Natural killer cell (primary cell): ENCODE results near the gene MYO16. TPM values are rescaled to one million over a fixed set of nuclear protein-coding genes. Genes with fewer than 3 reads are reported as not detected.

ENCODE experiments used
- ATAC-seq, 3 donors: fragments of 150-1000 bp in 2 of 3; fragments of 200-7000 bp in 1 of 3; cut with Tn5 transposase; 1 replicate in 1 of 3; 2 replicates in 2 of 3; pipeline ENCODE4 v1.10.0; 2021; ENCODE audit warnings: mild to moderate bottlenecking in 2 of 3, moderate library complexity in 2 of 3
- DNase-seq, 2 donors: peaks; one replicate each; pipeline versions ENCODE4 v3.0.0 to v3.0.0-alpha.2; 2013 to 2021; ENCODE audit warnings: mixed read lengths in 1 of 2
- H3K27ac ChIP-seq: one replicate; pipeline ENCODE4 v1.5.1; 2013; ENCODE audit warnings: mild to moderate bottlenecking, low read length
- H3K27me3 ChIP-seq: one replicate; pipeline ENCODE4 v1.6.1; 2013; ENCODE audit warnings: low read length; ENCODE audit not compliant: control insufficient read depth, insufficient read depth
- H3K36me3 ChIP-seq: one replicate; pipeline ENCODE4 v1.6.1; 2013; ENCODE audit warnings: low read length; ENCODE audit not compliant: control insufficient read depth, insufficient read depth
- H3K4me1 ChIP-seq: one replicate; pipeline ENCODE4 v1.6.1; 2013; ENCODE audit warnings: low read length; ENCODE audit not compliant: control insufficient read depth, insufficient read depth
- H3K4me3 ChIP-seq: one replicate; pipeline ENCODE4 v1.5.1; 2013; ENCODE audit warnings: low read length
- H3K9me3 ChIP-seq: one replicate; pipeline ENCODE4 v1.6.1; 2013; ENCODE audit warnings: low read length; ENCODE audit not compliant: control insufficient read depth, insufficient read depth
- H3K27ac Mint-ChIP-seq, 2 donors: one replicate each; pipeline ENCODE4 v1.8.0; 2022; ENCODE audit warnings: mild to moderate bottlenecking in 2 of 2, mixed read lengths in 2 of 2, moderate library complexity in 1 of 2
- H3K27me3 Mint-ChIP-seq, 2 donors: one replicate each; pipeline ENCODE4 v1.8.0; 2022; ENCODE audit warnings: low read depth in 2 of 2, mixed read lengths in 2 of 2
- H3K36me3 Mint-ChIP-seq: one replicate; pipeline ENCODE4 v1.8.0; 2022; ENCODE audit warnings: mixed read lengths
- H3K4me1 Mint-ChIP-seq, 2 donors: one replicate each; pipeline ENCODE4 v1.8.0; 2022; ENCODE audit warnings: mixed read lengths in 2 of 2
- H3K4me3 Mint-ChIP-seq: one replicate; pipeline ENCODE4 v1.8.0; 2022; ENCODE audit warnings: mild to moderate bottlenecking, moderate library complexity, mixed read lengths
- H3K9me3 Mint-ChIP-seq, 2 donors: one replicate each; pipeline ENCODE4 v1.8.0; 2022; ENCODE audit warnings: mixed read lengths in 2 of 2
- WGBS: methylation state at CpG from one replicate; pipeline ENCODE4 v1.1.7; 2013; ENCODE audit warnings: missing lambda C conversion rate; ENCODE audit not compliant: insufficient coverage; 5-methylcytosine and 5-hydroxymethylcytosine counted together
- intact Hi-C: fragments of 100-400 bp; cut with micrococcal nuclease; formaldehyde crosslinking; loops from one replicate; pipeline ENCODE4 v1.14.2; 2022
- total RNA-seq, 4 donors: library from RNA; stranded (reverse); fragments of 120-200 nt in 1 of 4; gene quantifications; one replicate each; pipeline versions ENCODE4 v1.2.3 to v1.2.4, GENCODE V29; 2013 to 2022
- TF ChIP-seq, protein P1 (sequence below): fragments of 200-600 bp; IDR thresholded peaks from one replicate; pipeline ENCODE4 v1.8.0; 2022; ENCODE audit warnings: antibody characterized with exemption

Gene MYO16
- total RNA-seq, 3 donors from 2014 or later (not counting 1 experiment from before 2014, with no cell fraction given): 0.28 TPM; not detected in 2

DNA sequence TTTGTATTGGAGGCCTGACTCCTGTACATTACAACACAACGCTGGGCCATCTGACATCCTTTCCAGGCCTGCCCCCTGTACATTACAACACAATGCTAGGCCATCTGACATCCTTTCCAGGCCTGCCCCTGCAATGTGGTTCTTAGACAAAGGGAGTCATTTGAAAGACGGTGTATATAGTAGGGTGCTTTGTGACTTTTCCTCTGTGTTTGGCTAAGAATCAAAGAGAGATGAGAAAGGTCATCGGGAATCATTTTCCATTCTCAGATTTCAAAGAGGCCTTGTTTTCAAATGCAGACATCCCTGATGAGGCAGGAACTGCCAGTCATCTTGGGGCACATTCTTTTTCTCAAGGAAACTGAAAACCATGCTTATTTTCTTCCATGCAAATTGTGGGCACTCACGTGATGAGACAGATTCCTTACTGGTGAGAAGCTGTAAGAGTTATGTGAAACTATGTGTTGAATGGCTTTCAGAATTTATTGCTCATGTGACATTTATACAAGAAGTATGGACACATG, 551.6 kb downstream of the MYO16 start:
- Histone ChIP-seq H3K27ac (no peak overlapping the region), H3K27me3 (no peaks in the 10 kb centered on the region), H3K4me1 (no peaks in the 10 kb centered on the region), H3K36me3 (no peaks in the 10 kb centered on the region), H3K4me3 (no peak overlapping the region), H3K9me3 (no peaks in the 10 kb centered on the region)
- intact Hi-C loops: no loop called here
- no peak overlapping the region for H3K4me3 Mint-ChIP-seq
- DNase-seq: no peak
- H3K36me3 Mint-ChIP-seq: no peaks in the 10 kb centered on the region
- 88% methylated on average over 4 of the region's 4 CpGs for WGBS
- no peaks in the 10 kb centered on the region for H3K4me1 Mint-ChIP-seq
- no peak for ATAC-seq
- peaks cover 0 to 6% of the 10 kb centered on the region in 2 donors for H3K27me3 Mint-ChIP-seq
- H3K9me3 Mint-ChIP-seq: no peaks in the 10 kb centered on the region
- H3K27ac Mint-ChIP-seq: no peak overlapping the region
- TF ChIP-seq, protein P1, sequence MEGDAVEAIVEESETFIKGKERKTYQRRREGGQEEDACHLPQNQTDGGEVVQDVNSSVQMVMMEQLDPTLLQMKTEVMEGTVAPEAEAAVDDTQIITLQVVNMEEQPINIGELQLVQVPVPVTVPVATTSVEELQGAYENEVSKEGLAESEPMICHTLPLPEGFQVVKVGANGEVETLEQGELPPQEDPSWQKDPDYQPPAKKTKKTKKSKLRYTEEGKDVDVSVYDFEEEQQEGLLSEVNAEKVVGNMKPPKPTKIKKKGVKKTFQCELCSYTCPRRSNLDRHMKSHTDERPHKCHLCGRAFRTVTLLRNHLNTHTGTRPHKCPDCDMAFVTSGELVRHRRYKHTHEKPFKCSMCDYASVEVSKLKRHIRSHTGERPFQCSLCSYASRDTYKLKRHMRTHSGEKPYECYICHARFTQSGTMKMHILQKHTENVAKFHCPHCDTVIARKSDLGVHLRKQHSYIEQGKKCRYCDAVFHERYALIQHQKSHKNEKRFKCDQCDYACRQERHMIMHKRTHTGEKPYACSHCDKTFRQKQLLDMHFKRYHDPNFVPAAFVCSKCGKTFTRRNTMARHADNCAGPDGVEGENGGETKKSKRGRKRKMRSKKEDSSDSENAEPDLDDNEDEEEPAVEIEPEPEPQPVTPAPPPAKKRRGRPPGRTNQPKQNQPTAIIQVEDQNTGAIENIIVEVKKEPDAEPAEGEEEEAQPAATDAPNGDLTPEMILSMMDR: no peak

DNA sequence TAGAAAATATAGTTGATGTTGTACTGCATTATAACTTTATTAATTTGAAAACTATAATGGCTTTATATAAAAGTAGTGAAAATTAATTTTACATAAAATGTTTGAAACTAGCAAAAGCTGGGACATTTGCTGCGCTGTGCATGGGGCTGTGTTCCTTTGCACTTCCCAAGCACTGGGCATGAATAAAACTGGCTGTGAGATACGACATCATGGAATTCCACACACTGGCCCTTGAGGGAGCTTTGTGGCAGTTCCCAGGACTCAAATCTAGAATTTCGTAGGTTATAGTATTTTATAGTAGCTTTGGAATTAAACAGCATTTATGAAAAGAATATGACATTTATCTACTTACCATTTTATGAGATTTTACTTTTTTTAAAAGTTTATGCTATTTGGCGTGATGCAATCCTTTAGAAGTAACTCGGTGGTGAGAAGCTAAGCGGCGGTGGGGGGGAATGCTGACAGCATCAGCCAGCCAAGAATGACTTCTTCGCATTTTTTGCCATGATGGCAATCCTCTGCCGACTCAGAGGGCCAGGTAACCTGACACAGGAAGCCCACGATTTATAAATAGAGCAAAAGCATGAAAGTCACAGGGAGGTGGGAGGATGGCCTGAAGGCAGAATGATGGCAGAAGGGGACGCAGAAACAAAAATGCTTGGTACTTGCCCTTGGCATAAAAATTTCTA, 553.5 kb downstream of the MYO16 start:
- Histone ChIP-seq H3K36me3 (no peaks in the 10 kb centered on the region), H3K4me1 (no peaks in the 10 kb centered on the region), H3K9me3 (no peaks in the 10 kb centered on the region), H3K27ac (no peak overlapping the region), H3K27me3 (no peaks in the 10 kb centered on the region), H3K4me3 (no peak overlapping the region)
- no peaks in the 10 kb centered on the region for H3K9me3 Mint-ChIP-seq
- H3K4me1 Mint-ChIP-seq: no peaks in the 10 kb centered on the region
- H3K27ac Mint-ChIP-seq: no peak overlapping the region
- no peaks in the 10 kb centered on the region for H3K36me3 Mint-ChIP-seq
- H3K27me3 Mint-ChIP-seq: peaks cover 9 to 13% of the 10 kb centered on the region in 2 donors
- TF ChIP-seq, protein P1: no peak
- no peak overlapping the region for H3K4me3 Mint-ChIP-seq
- intact Hi-C loops: no loop called here
- ATAC-seq (no peak), DNase-seq (no peak)
- 75% methylated on average over 10 of the region's 11 CpGs for WGBS

DNA sequence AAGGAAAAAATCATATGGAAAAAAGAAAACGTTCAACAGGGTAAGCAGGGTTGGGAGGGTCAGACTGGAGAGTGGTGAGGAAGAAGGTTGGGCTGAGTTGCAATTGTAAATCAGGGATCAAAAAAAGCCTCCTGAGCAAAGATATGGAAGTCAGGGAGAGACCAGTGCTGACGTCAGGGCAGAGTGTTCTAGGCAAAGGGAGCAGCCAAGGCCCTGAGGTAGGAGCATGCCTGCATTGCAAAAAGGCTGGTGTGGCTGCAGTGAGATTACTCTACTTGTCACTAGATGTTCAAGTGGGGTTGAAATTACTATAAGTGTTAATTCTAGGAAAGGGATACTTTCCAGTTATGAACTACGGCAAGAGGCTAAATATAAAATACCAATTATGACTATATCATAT, 562.0 kb downstream of the MYO16 start:
- Mint-ChIP-seq H3K9me3 (no peaks in the 10 kb centered on the region), H3K27ac (no peak overlapping the region), H3K4me3 (no peak overlapping the region), H3K27me3 (peaks cover 14 to 40% of the 10 kb centered on the region in 2 donors), H3K36me3 (no peaks in the 10 kb centered on the region), H3K4me1 (no peaks in the 10 kb centered on the region)
- Histone ChIP-seq H3K4me1 (no peaks in the 10 kb centered on the region), H3K36me3 (no peaks in the 10 kb centered on the region), H3K4me3 (no peak overlapping the region), H3K27me3 (no peaks in the 10 kb centered on the region), H3K27ac (no peak overlapping the region), H3K9me3 (no peaks in the 10 kb centered on the region)
- DNase-seq (no peak), ATAC-seq (no peak)
- TF ChIP-seq, protein P1: no peak
- intact Hi-C loops: no loop called here
- WGBS: 92% methylated on average over 2 of the region's 3 CpGs

DNA sequence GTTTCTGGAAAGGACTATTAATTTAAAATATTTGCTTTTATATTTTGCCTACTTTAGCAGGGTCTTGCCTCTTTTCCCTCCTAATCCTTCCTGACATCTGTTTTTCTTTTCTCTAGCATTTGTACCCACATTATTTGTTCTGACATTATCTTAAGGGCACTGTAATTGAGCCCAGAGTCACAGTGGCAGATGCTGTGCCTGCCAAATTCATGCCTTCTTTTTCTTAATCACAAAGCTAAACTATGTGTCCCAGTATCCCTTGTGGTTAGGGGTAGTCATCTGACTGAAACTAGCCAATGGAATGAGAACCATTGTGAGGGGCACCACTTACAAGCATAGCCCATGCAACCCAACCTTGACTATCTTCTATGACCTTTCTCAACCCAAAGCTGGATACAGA, 562.9 kb downstream of the MYO16 start:
- no peaks in the 10 kb centered on the region for H3K27me3 ChIP-seq
- H3K27me3 Mint-ChIP-seq: peaks cover 12 to 38% of the 10 kb centered on the region in 2 donors
- no peak for DNase-seq
- intact Hi-C loops: no loop called here
- no peak overlapping the region for H3K4me3 Mint-ChIP-seq
- no peak overlapping the region for H3K27ac Mint-ChIP-seq
- H3K36me3 ChIP-seq: no peaks in the 10 kb centered on the region
- no peak overlapping the region for H3K4me3 ChIP-seq
- H3K9me3 Mint-ChIP-seq: no peaks in the 10 kb centered on the region
- H3K4me1 Mint-ChIP-seq: no peaks in the 10 kb centered on the region
- ATAC-seq: no peak
- no peak overlapping the region for H3K27ac ChIP-seq
- TF ChIP-seq, protein P1: no peak
- no peaks in the 10 kb centered on the region for H3K4me1 ChIP-seq
- no peaks in the 10 kb centered on the region for H3K9me3 ChIP-seq
- H3K36me3 Mint-ChIP-seq: no peaks in the 10 kb centered on the region
